ENCODE data around the gene NACC2.

NACC2 gene

GRCh38 chr9:136006169-136006568 is 88.9 kb downstream of the NACC2 start:
- H3K27ac ChIP-seq = no peak overlapping the region
- no peak for TF ChIP-seq ZFX (IDR thresholded peaks at IDR 0.05; ENCODE audit: borderline replicate concordance)
- no peak for TF ChIP-seq CTCF (IDR thresholded peaks at IDR 0.05)

- TF ChIP-seq ZFX (IDR thresholded peaks at IDR 0.05; ENCODE audit: borderline replicate concordance) (no peak), CTCF (IDR thresholded peaks at IDR 0.05) (no peak)
- H3K27ac ChIP-seq = no peak overlapping the region
Observed at GRCh38 chr9:136004712-136005111, 90.4 kb downstream of the NACC2 start.

- no peak overlapping the region for H3K27ac ChIP-seq
- TF ChIP-seq CTCF (IDR thresholded peaks at IDR 0.05) (no peak), ZFX (IDR thresholded peaks at IDR 0.05; ENCODE audit: borderline replicate concordance) (no peak)
Observed at GRCh38 chr9:136004219-136004618, 90.9 kb downstream of the NACC2 start.

- H3K27ac ChIP-seq = no peak overlapping the region
- TF ChIP-seq ZFX (IDR thresholded peaks at IDR 0.05; ENCODE audit: borderline replicate concordance) (no peak), CTCF (IDR thresholded peaks at IDR 0.05) (no peak)
Observed at GRCh38 chr9:136003411-136004218, 91.5 kb downstream of the NACC2 start.

GRCh38 chr9:136002881-136003280 is 92.2 kb downstream of the NACC2 start:
- no peak for TF ChIP-seq CTCF (IDR thresholded peaks at IDR 0.05)
- TF ChIP-seq ZFX (IDR thresholded peaks at IDR 0.05; ENCODE audit: borderline replicate concordance) = no peak
- H3K27ac ChIP-seq = no peak overlapping the region

- TF ChIP-seq CTCF (IDR thresholded peaks at IDR 0.05) (no peak), ZFX (IDR thresholded peaks at IDR 0.05; ENCODE audit: borderline replicate concordance) (no peak)
- H3K27ac ChIP-seq = no peak overlapping the region
Observed at GRCh38 chr9:136002215-136002614, 92.9 kb downstream of the NACC2 start.

- no peak overlapping the region for H3K27ac ChIP-seq
Observed at GRCh38 chr9:136001231-136001630, 93.9 kb downstream of the NACC2 start.

More at GRCh38 chr9:136001231-136001630, 93.9 kb downstream of the NACC2 start:
- no peak for TF ChIP-seq CTCF (IDR thresholded peaks at IDR 0.05)

All from 22Rv1 (cell line).